H1 (cell line): ENCODE data around the gene TUBGCP2. TPM values are rescaled to one million over a fixed set of nuclear protein-coding genes. Genes with fewer than 3 reads are reported as not detected.

Experiments used
- CTCF ChIA-PET: fragments of 300-600 bp; sonication (Branson Sonifier 250); formaldehyde crosslinking; loops from one replicate; lab custom pipeline; 2021; ENCODE audit not compliant: partially characterized antibody; lab: Charles Lee
- POLR2A ChIA-PET: fragments of 300-600 bp; sonication (Branson Sonifier 250); formaldehyde crosslinking; loops from one replicate; lab custom pipeline; 2021; ENCODE audit warnings: inconsistent platforms; ENCODE audit not compliant: partially characterized antibody; lab: Charles Lee
- DNase-seq, 2 experiments: peaks; one replicate each; pipeline versions ENCODE4 v3.0.0 to v3.0.0-alpha.2; 2010 to 2022; ENCODE audit warnings: low spot score in 2 of 2, low read depth in 1 of 2, mixed read lengths in 1 of 2
- FAIRE-seq: peaks from 2 replicates; lab custom pipeline; 2011; peaks lifted over from hg19 to GRCh38; lab: Jason Lieb, UNC
- H2AFZ ChIP-seq: 2 replicates; pipeline ENCODE4 v1.8.1; 2012; ENCODE audit warnings: low read length, inconsistent platforms
- H2AK5ac ChIP-seq: 2 replicates; pipeline ENCODE4 v1.6.1; 2013; ENCODE audit warnings: low read depth, low read length
- H2BK120ac ChIP-seq: replicated peaks from 2 replicates; pipeline ENCODE3; 2013; ENCODE audit warnings: low read depth, low read length, inconsistent platforms
- H2BK12ac ChIP-seq: 2 replicates; pipeline ENCODE4 v1.6.1; 2013; ENCODE audit warnings: low read depth, low read length
- H2BK15ac ChIP-seq: 2 replicates; pipeline ENCODE4 v1.6.1; 2013; ENCODE audit warnings: low read length
- H2BK20ac ChIP-seq: 2 replicates; pipeline ENCODE4 v1.6.1; 2013; ENCODE audit warnings: low read length
- H2BK5ac ChIP-seq: 2 replicates; pipeline ENCODE4 v1.6.1; 2013; ENCODE audit warnings: low read depth, low read length
- H3K14ac ChIP-seq: 2 replicates; pipeline ENCODE4 v1.6.1; 2013; ENCODE audit warnings: inconsistent platforms; ENCODE audit not compliant: insufficient read length
- H3K18ac ChIP-seq: 2 replicates; pipeline ENCODE4 v1.6.1; 2013; ENCODE audit warnings: low read length; ENCODE audit errors: extremely low read depth
- H3K23ac ChIP-seq: 2 replicates; pipeline ENCODE4 v1.6.1; 2013; ENCODE audit warnings: inconsistent platforms; ENCODE audit not compliant: insufficient read length
- H3K23me2 ChIP-seq: 2 replicates; pipeline ENCODE4 v1.6.1; 2013; ENCODE audit warnings: low read depth, low read length
- H3K27ac ChIP-seq: 2 replicates; pipeline ENCODE4 v1.6.1; 2011; ENCODE audit warnings: low read depth, low read length, inconsistent platforms
- H3K27me3 ChIP-seq, 4 experiments: replicated peaks in 1 of 4; 1 replicate in 1 of 4; 2 replicates in 3 of 4; pipeline versions ENCODE4 v1.6.1 to v1.8.1; 2011 to 2013; ENCODE audit warnings: low read length in 3 of 4, mild to moderate bottlenecking in 3 of 4, inconsistent platforms in 2 of 4, mixed read lengths in 2 of 4, moderate library complexity in 1 of 4; ENCODE audit not compliant: control insufficient read depth in 3 of 4, insufficient read depth in 3 of 4; ENCODE audit errors: extremely low read depth in 1 of 4
- H3K36me3 ChIP-seq, 4 experiments: 2 replicates each; pipeline versions ENCODE4 v1.6.1 to v1.8.1; 2011 to 2013; ENCODE audit warnings: mild to moderate bottlenecking in 4 of 4, low read length in 3 of 4, moderate library complexity in 2 of 4, control low read depth in 1 of 4, inconsistent platforms in 1 of 4; ENCODE audit not compliant: insufficient read depth in 4 of 4, control insufficient read depth in 2 of 4
- H3K4ac ChIP-seq: replicated peaks from 2 replicates; pipeline ENCODE3; 2013; ENCODE audit warnings: low read length, low read depth, mixed read lengths, inconsistent platforms; ENCODE audit not compliant: insufficient read length
- H3K4me1 ChIP-seq, 4 experiments: replicated peaks in 1 of 4; 1 replicate in 1 of 4; 2 replicates in 3 of 4; pipeline versions ENCODE4 v1.6.1 to v1.8.1; 2011 to 2013; ENCODE audit warnings: low read length in 3 of 4, inconsistent platforms in 2 of 4, mixed read lengths in 1 of 4; ENCODE audit not compliant: insufficient read depth in 4 of 4, control insufficient read depth in 3 of 4
- H3K4me2 ChIP-seq, 2 experiments: 2 replicates each; pipeline versions ENCODE4 v1.6.1 to v1.8.1; 2011 to 2013; ENCODE audit warnings: low read depth in 2 of 2, low read length in 2 of 2, control low read depth in 1 of 2, inconsistent platforms in 1 of 2, mild to moderate bottlenecking in 1 of 2; ENCODE audit not compliant: insufficient read depth in 1 of 2
- H3K4me3 ChIP-seq, 4 experiments: fragments of 200-600, 300-600 bp in 1 of 4; sonication (generic), shearing (Covaris generic), sonication (Bioruptor Twin) in 1 of 4; 2 replicates each; pipeline versions ENCODE4 v1.5.1 to v1.8.1; 2011 to 2016; ENCODE audit warnings: low read length in 4 of 4, low read depth in 3 of 4, control low read depth in 2 of 4, inconsistent platforms in 2 of 4, mild to moderate bottlenecking in 2 of 4, mixed read lengths in 1 of 4, moderate library complexity in 1 of 4; ENCODE audit not compliant: insufficient read depth in 2 of 4; ENCODE audit errors: extremely low read depth in 1 of 4
- H3K56ac ChIP-seq: replicated peaks from 2 replicates; pipeline ENCODE3; 2013; ENCODE audit warnings: low read depth, mild to moderate bottlenecking, mixed read lengths, low read length, inconsistent platforms; ENCODE audit not compliant: insufficient read length
- H3K79me1 ChIP-seq: 2 replicates; pipeline ENCODE4 v1.6.1; 2013; ENCODE audit warnings: low read depth, low read length, control low read depth
- H3K79me2 ChIP-seq, 2 experiments: 2 replicates each; pipeline versions ENCODE4 v1.6.1 to v1.8.1; 2012 to 2013; ENCODE audit warnings: low read length in 2 of 2, mild to moderate bottlenecking in 2 of 2, inconsistent platforms in 1 of 2; ENCODE audit not compliant: insufficient read depth in 2 of 2, control insufficient read depth in 1 of 2
- H3K9ac ChIP-seq, 4 experiments: replicated peaks in 1 of 4; 1 replicate in 1 of 4; 2 replicates in 3 of 4; pipeline versions ENCODE4 v1.6.1 to v1.8.1; 2011 to 2013; ENCODE audit warnings: low read depth in 3 of 4, low read length in 3 of 4, control low read depth in 2 of 4, mild to moderate bottlenecking in 2 of 4, moderate library complexity in 2 of 4, inconsistent platforms in 1 of 4; ENCODE audit errors: extremely low read depth in 1 of 4
- H3K9me3 ChIP-seq, 2 experiments: 2 replicates each; pipeline versions ENCODE4 v1.6.1 to v1.8.1; 2012 to 2013; ENCODE audit warnings: mild to moderate bottlenecking in 2 of 2, moderate library complexity in 2 of 2, control low read depth in 1 of 2, inconsistent platforms in 1 of 2, low read depth in 1 of 2, low read length in 1 of 2, mixed read lengths in 1 of 2; ENCODE audit not compliant: insufficient read depth in 2 of 2
- H4K20me1 ChIP-seq, 2 experiments: replicated peaks in 1 of 2; 2 replicates each; pipeline versions ENCODE3 to v1.8.1; 2011 to 2013; ENCODE audit warnings: inconsistent platforms in 2 of 2, low read length in 2 of 2, mild to moderate bottlenecking in 1 of 2; ENCODE audit not compliant: insufficient read depth in 2 of 2, control insufficient read depth in 1 of 2
- H4K5ac ChIP-seq: 2 replicates; pipeline ENCODE4 v1.6.1; 2013; ENCODE audit warnings: low read length, low read depth, mixed read lengths, inconsistent platforms; ENCODE audit not compliant: insufficient read length
- H4K8ac ChIP-seq: 2 replicates; pipeline ENCODE4 v1.8.0; 2013; ENCODE audit warnings: mild to moderate bottlenecking, moderate library complexity, low read length, inconsistent platforms; ENCODE audit not compliant: insufficient read depth; ENCODE audit errors: extremely low read depth
- H4K91ac ChIP-seq: replicated peaks from 2 replicates; pipeline ENCODE3; 2013; ENCODE audit warnings: low read length, mixed read lengths, inconsistent platforms; ENCODE audit not compliant: insufficient read length
- BACH1 ChIP-seq: IDR thresholded peaks from 2 replicates; pipeline ENCODE4 v1.6.1; 2012; ENCODE audit warnings: low read length, improper control_type of control experiment
- BCL11A ChIP-seq, 2 experiments: IDR thresholded peaks; one replicate each; pipeline ENCODE4 v1.6.1; 2011; ENCODE audit warnings: low read depth in 2 of 2, low read length in 2 of 2, mild to moderate bottlenecking in 2 of 2
- CBX8 ChIP-seq: fragments of 300-800, 300-1000 bp; sonication (generic); IDR thresholded peaks from 2 replicates; pipeline ENCODE4 v1.7.1; 2016; ENCODE audit warnings: low read depth, low read length, borderline replicate concordance
- HDAC2 ChIP-seq, 2 experiments: fragments of 300-600 bp in 1 of 2; sonication (generic) in 1 of 2; IDR thresholded peaks; 2 replicates each; pipeline ENCODE4 v1.6.1; 2011 to 2012; ENCODE audit warnings: low read depth in 2 of 2, low read length in 2 of 2, mild to moderate bottlenecking in 2 of 2, moderate library complexity in 2 of 2, borderline replicate concordance in 1 of 2, inconsistent platforms in 1 of 2
- NRF1 ChIP-seq: IDR thresholded peaks from 2 replicates; pipeline ENCODE4 v1.6.1; 2011; ENCODE audit warnings: mild to moderate bottlenecking, low read depth, low read length, improper control_type of control experiment
- POLR2AphosphoS5 ChIP-seq: IDR thresholded peaks from 2 replicates; pipeline ENCODE4 v1.6.1; 2011; ENCODE audit warnings: low read depth, low read length
- RFX5 ChIP-seq: IDR thresholded peaks from 2 replicates; pipeline ENCODE4 v1.6.1; 2011; ENCODE audit warnings: low read depth, low read length, improper control_type of control experiment, borderline replicate concordance
- RXRA ChIP-seq: IDR thresholded peaks from 2 replicates; pipeline ENCODE4 v1.6.1; 2011; ENCODE audit warnings: low read depth, mild to moderate bottlenecking, low read length, moderate library complexity; ENCODE audit not compliant: insufficient read depth
- SAP30 ChIP-seq: fragments of 300-600 bp; sonication (generic); IDR thresholded peaks from 2 replicates; pipeline ENCODE4 v1.7.1; 2012; ENCODE audit warnings: low read length, moderate library complexity, mild to moderate bottlenecking, inconsistent platforms; ENCODE audit not compliant: insufficient read depth, insufficient replicate concordance
- SIX5 ChIP-seq: IDR thresholded peaks from 2 replicates; pipeline ENCODE4 v1.6.1; 2011; ENCODE audit warnings: mild to moderate bottlenecking, low read depth, low read length
- SP4 ChIP-seq: IDR thresholded peaks from 2 replicates; pipeline ENCODE4 v1.6.1; 2012; ENCODE audit warnings: low read length, inconsistent platforms
- SUZ12 ChIP-seq: fragments of 200-600 bp; sonication (generic); IDR thresholded peaks from 2 replicates; pipeline ENCODE4 v1.6.1; 2012; ENCODE audit warnings: mild to moderate bottlenecking, inconsistent platforms, low read length, moderate library complexity, mixed read lengths
- TAF1 ChIP-seq: IDR thresholded peaks from 2 replicates; pipeline ENCODE4 v1.6.1; 2011; ENCODE audit warnings: mild to moderate bottlenecking, low read depth, low read length
- TCF12 ChIP-seq: IDR thresholded peaks from 2 replicates; pipeline ENCODE4 v1.6.1; 2011; ENCODE audit warnings: low read depth, mild to moderate bottlenecking, low read length
- WGBS, 2 experiments: shearing (Covaris generic) in 1 of 2; methylation state at CpG; one replicate each; pipeline versions ENCODE4 v1.1.6 to v1.1.7; 2013 to 2015; ENCODE audit warnings: low lambda C conversion rate in 2 of 2, mixed read lengths in 2 of 2, inconsistent platforms in 1 of 2, low coverage in 1 of 2, missing lambda C conversion rate in 1 of 2; ENCODE audit not compliant: insufficient replicate concordance in 2 of 2, insufficient coverage in 1 of 2, insufficient read length in 1 of 2; ENCODE audit errors: extremely low coverage in 1 of 2, missing lambda C conversion rate in 1 of 2; 5-methylcytosine and 5-hydroxymethylcytosine counted together
- polyA plus RNA-seq, 7 experiments: library from polyadenylated mRNA; depleted of rRNA in 3 of 7; stranded (reverse) in 5 of 7; unstranded in 2 of 7; fragments of >200 nt in 5 of 7; fragments of 200-250 nt in 2 of 7; gene quantifications; 1 replicate in 5 of 7; 2 replicates in 1 of 7; 4 replicates in 1 of 7; pipeline versions ENCODE4 v1.2.1 to v1.2.3, GENCODE V29; 2011 to 2013; ENCODE audit warnings: missing spikeins in 2 of 7, mixed read lengths in 2 of 7
- total RNA-seq: library from RNA; stranded (reverse); fragmentation: NEBNext Ultra II Directional; extraction: Animal tissue kit (Norgen Biotek cat#: 25700); gene quantifications from 2 replicates; pipeline ENCODE4 v1.2.1, GENCODE V29; 2021

TUBGCP2 gene
- total and polyA plus RNA-seq, 2 of the 8 experiments (the other 6 are each of a cell fraction or from before 2014, with no cell fraction given), result 34.9 to 51.9 TPM

GRCh38 chr10:133337370-133337725 lies 28.7 kb upstream of the TUBGCP2 start:
- no peaks in the 10 kb centered on the region; a peak in 1 of 8 replicates for H3K36me3 ChIP-seq
- H2BK5ac ChIP-seq, result no peak overlapping the region
- peaks cover 0 to 12% of the 10 kb centered on the region in 2 experiments; a peak in 1 of 4 replicates for H3K9me3 ChIP-seq
- no peak overlapping the region for H4K91ac ChIP-seq
- H3K9ac ChIP-seq, result no peak overlapping the region
- peak; percentile 7 for FAIRE-seq
- no peak overlapping the region for H4K8ac ChIP-seq
- no peak overlapping the region for H3K27ac ChIP-seq
- peak overlapping the region; percentile 90 for H3K56ac ChIP-seq
- ChIA-PET POLR2A (interaction anchor here (0.8 to 2.5 kb wide), 4 partner anchors 10 to 20 kb away, joined by 3 to 8 read pairs (median 6); partner anchors contain the start of genes FUOM and PRAP1), CTCF (no interaction called here)
- no peak overlapping the region for H2BK20ac ChIP-seq
- H2BK12ac ChIP-seq, result peak overlapping the region; percentile 50; the same call in 1 of the 2 replicates
- DNase-seq, result no peak
- no peak overlapping the region for H3K4me3 ChIP-seq
- no peak overlapping the region for H4K5ac ChIP-seq
- H2BK15ac ChIP-seq, result peak overlapping the region; percentile 92; the same call in 1 of the 2 replicates
- H3K14ac ChIP-seq, result no peak overlapping the region
- H3K4me1 ChIP-seq, result peaks cover 0 to 18% (median 4%) of the 10 kb centered on the region in 4 experiments; a peak in 5 of 7 replicates
- H2AFZ ChIP-seq, result no peak overlapping the region
- no peak overlapping the region for H3K18ac ChIP-seq
- peaks cover 27 to 55% (median 51%) of the 10 kb centered on the region in 4 experiments for H3K27me3 ChIP-seq
- H4K20me1 ChIP-seq, result peaks cover 0 to 20% of the 10 kb centered on the region in 2 experiments
- no peaks in the 10 kb centered on the region for H3K79me1 ChIP-seq
- H3K4me2 ChIP-seq, result no peak overlapping the region
- no peak overlapping the region for H3K4ac ChIP-seq
- peaks cover 32% of the 10 kb centered on the region; the same call in 1 of the 2 replicates for H3K23me2 ChIP-seq
- no peaks in the 10 kb centered on the region for H3K79me2 ChIP-seq
- no peak overlapping the region for H2BK120ac ChIP-seq
- H2AK5ac ChIP-seq, result peak overlapping the region; percentile 82; the same call in 1 of the 2 replicates
- WGBS, 2 experiments, result 83% methylated on average over 3 of the region's 3 CpGs; no CpG with 5 or more reads in 1 of the 2 experiments
- H3K23ac ChIP-seq, result no peak overlapping the region
- TF ChIP-seq SP4 (no peak), RFX5 (no peak), SAP30 (no peak), TCF12 (no peak), RXRA (no peak), SUZ12 (no peak), HDAC2 (IDR thresholded peaks at IDR 0.05; ENCODE audit: borderline replicate concordance in 1 of 2, low read depth in 2 of 2, low read length in 2 of 2) (no peak), CBX8 (no peak), BACH1 (no peak), POLR2AphosphoS5 (no peak), SIX5 (no peak), NRF1 (no peak), BCL11A (IDR thresholded peaks at IDR 0.05; ENCODE audit: low read depth in 2 of 2, low read length in 2 of 2) (no peak), TAF1 (no peak)
